GM12878 (cell line): ENCODE measurements around the gene IRF2BP1.

Experiments used
- CEBPB ChIP-seq, 2 experiments: fragments of 150-350 bp in 1 of 2; IDR thresholded peaks; 2 replicates each; pipeline ENCODE4 v1.6.1; 2012 to 2014; ENCODE audit warnings: low read depth in 2 of 2, low read length in 2 of 2, borderline replicate concordance in 1 of 2, inconsistent platforms in 1 of 2
- EGR1 ChIP-seq, 2 experiments: IDR thresholded peaks; 1 replicate in 1 of 2; 2 replicates in 1 of 2; pipeline ENCODE4 v1.6.1; 2011 to 2012; ENCODE audit warnings: low read depth in 2 of 2, low read length in 2 of 2, borderline replicate concordance in 1 of 2, mild to moderate bottlenecking in 1 of 2, moderate library complexity in 1 of 2
- MLLT1 ChIP-seq: fragments of 450-650 bp; IDR thresholded peaks from 2 replicates; pipeline ENCODE4 v1.6.1; 2016; ENCODE audit warnings: mild to moderate bottlenecking
- NFXL1 ChIP-seq: fragments of 450-650 bp; IDR thresholded peaks from 2 replicates; pipeline ENCODE4 v1.6.1; 2017; ENCODE audit warnings: antibody characterized with exemption, mild to moderate bottlenecking, borderline replicate concordance
- NKRF ChIP-seq: fragments of 450-650 bp; conservative IDR thresholded peaks from 2 replicates; pipeline ENCODE4 v1.6.1; 2017; ENCODE audit warnings: mild to moderate bottlenecking, moderate library complexity
- POLR2A ChIP-seq: IDR thresholded peaks from 2 replicates; pipeline ENCODE4 v1.6.1; 2011; ENCODE audit warnings: low read depth, mild to moderate bottlenecking, low read length
- TF ChIP-seq, protein P1 (sequence below), 3 experiments: IDR thresholded peaks in 2 of 3; conservative IDR thresholded peaks in 1 of 3; 2 replicates each; pipeline ENCODE4 v1.5.1; 2011; ENCODE audit warnings: low read depth in 3 of 3, low read length in 3 of 3, mild to moderate bottlenecking in 3 of 3, control low read depth in 2 of 3, moderate library complexity in 2 of 3, inconsistent platforms in 1 of 3, mixed read lengths in 1 of 3; ENCODE audit not compliant: control insufficient read depth in 2 of 3, insufficient read depth in 1 of 3; ENCODE audit errors: extremely low read depth in 1 of 3
- TF ChIP-seq, protein P2 (sequence below): IDR thresholded peaks from 2 replicates; pipeline ENCODE4 v1.6.1; 2012; ENCODE audit warnings: improper control_type of control experiment, low read depth, low read length; ENCODE audit not compliant: insufficient replicate concordance

GRCh38 chr19:45890877-45891276 lies 4.9 kb upstream of the IRF2BP1 start:
- TF ChIP-seq EGR1 (IDR thresholded peaks at IDR 0.05; ENCODE audit: borderline replicate concordance in 1 of 2, low read depth in 2 of 2, low read length in 2 of 2) (no peak), CEBPB (IDR thresholded peaks at IDR 0.05; ENCODE audit: borderline replicate concordance in 1 of 2, low read depth in 2 of 2, low read length in 2 of 2) (no peak), MLLT1 (no peak), POLR2A (no peak), NKRF (no peak), NFXL1 (no peak)
- TF ChIP-seq, protein P1, sequence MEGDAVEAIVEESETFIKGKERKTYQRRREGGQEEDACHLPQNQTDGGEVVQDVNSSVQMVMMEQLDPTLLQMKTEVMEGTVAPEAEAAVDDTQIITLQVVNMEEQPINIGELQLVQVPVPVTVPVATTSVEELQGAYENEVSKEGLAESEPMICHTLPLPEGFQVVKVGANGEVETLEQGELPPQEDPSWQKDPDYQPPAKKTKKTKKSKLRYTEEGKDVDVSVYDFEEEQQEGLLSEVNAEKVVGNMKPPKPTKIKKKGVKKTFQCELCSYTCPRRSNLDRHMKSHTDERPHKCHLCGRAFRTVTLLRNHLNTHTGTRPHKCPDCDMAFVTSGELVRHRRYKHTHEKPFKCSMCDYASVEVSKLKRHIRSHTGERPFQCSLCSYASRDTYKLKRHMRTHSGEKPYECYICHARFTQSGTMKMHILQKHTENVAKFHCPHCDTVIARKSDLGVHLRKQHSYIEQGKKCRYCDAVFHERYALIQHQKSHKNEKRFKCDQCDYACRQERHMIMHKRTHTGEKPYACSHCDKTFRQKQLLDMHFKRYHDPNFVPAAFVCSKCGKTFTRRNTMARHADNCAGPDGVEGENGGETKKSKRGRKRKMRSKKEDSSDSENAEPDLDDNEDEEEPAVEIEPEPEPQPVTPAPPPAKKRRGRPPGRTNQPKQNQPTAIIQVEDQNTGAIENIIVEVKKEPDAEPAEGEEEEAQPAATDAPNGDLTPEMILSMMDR (IDR thresholded peaks at IDR 0.05 in 2 of 3, conservative IDR thresholded peaks at IDR 0.05 in 1 of 3; ENCODE audit: control insufficient read depth in 2 of 3, extremely low read depth in 1 of 3, insufficient read depth in 1 of 3, low read depth in 3 of 3, low read length in 3 of 3): no peak
- TF ChIP-seq, protein P2, sequence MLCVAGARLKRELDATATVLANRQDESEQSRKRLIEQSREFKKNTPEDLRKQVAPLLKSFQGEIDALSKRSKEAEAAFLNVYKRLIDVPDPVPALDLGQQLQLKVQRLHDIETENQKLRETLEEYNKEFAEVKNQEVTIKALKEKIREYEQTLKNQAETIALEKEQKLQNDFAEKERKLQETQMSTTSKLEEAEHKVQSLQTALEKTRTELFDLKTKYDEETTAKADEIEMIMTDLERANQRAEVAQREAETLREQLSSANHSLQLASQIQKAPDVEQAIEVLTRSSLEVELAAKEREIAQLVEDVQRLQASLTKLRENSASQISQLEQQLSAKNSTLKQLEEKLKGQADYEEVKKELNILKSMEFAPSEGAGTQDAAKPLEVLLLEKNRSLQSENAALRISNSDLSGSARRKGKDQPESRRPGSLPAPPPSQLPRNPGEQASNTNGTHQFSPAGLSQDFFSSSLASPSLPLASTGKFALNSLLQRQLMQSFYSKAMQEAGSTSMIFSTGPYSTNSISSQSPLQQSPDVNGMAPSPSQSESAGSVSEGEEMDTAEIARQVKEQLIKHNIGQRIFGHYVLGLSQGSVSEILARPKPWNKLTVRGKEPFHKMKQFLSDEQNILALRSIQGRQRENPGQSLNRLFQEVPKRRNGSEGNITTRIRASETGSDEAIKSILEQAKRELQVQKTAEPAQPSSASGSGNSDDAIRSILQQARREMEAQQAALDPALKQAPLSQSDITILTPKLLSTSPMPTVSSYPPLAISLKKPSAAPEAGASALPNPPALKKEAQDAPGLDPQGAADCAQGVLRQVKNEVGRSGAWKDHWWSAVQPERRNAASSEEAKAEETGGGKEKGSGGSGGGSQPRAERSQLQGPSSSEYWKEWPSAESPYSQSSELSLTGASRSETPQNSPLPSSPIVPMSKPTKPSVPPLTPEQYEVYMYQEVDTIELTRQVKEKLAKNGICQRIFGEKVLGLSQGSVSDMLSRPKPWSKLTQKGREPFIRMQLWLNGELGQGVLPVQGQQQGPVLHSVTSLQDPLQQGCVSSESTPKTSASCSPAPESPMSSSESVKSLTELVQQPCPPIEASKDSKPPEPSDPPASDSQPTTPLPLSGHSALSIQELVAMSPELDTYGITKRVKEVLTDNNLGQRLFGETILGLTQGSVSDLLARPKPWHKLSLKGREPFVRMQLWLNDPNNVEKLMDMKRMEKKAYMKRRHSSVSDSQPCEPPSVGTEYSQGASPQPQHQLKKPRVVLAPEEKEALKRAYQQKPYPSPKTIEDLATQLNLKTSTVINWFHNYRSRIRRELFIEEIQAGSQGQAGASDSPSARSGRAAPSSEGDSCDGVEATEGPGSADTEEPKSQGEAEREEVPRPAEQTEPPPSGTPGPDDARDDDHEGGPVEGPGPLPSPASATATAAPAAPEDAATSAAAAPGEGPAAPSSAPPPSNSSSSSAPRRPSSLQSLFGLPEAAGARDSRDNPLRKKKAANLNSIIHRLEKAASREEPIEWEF: no peak
